ENCODE results near the gene HDGF. TPM values are rescaled to one million over a fixed set of nuclear protein-coding genes. Genes with fewer than 3 reads are reported as not detected.

Gene HDGF
- total RNA-seq, 4 donors from 2014 or later = 124 to 242 (median 137) TPM

GRCh38 chr1:156709031-156709430 lies 42.4 kb downstream of the HDGF start:
- no peak for TF ChIP-seq CTCF (IDR thresholded peaks at IDR 0.05)
- ATAC-seq (ENCODE audit: low FRiP score) = no peak
- no peak for DNase-seq (ENCODE audit: low spot score)

DNA sequence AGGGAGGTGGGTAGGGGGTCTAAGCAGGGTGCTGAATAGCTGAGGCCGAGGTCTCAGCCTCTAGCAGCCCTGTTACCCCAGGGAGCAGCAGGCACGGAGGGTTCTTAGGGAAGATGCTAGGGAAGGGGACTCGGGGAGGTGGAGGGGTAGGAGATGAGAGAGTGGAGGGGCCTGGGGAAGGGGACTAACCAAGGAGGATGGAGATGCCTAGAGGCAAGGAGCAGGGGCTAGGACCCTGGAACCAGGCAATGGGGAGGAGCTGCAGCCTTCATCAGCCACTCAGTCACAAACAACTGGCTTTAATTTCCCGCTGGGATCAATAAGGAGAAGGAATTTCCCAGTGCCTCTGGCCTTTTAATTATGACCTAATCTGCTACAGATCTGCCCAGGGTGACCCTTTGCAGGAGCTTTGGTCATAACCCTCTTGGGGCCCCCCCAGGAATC lies 43.2 kb downstream of the HDGF start:
- TF ChIP-seq CTCF (IDR thresholded peaks at IDR 0.05) = no peak
- DNase-seq (ENCODE audit: low spot score) = no peak
- no peak for ATAC-seq (ENCODE audit: low FRiP score)

DNA sequence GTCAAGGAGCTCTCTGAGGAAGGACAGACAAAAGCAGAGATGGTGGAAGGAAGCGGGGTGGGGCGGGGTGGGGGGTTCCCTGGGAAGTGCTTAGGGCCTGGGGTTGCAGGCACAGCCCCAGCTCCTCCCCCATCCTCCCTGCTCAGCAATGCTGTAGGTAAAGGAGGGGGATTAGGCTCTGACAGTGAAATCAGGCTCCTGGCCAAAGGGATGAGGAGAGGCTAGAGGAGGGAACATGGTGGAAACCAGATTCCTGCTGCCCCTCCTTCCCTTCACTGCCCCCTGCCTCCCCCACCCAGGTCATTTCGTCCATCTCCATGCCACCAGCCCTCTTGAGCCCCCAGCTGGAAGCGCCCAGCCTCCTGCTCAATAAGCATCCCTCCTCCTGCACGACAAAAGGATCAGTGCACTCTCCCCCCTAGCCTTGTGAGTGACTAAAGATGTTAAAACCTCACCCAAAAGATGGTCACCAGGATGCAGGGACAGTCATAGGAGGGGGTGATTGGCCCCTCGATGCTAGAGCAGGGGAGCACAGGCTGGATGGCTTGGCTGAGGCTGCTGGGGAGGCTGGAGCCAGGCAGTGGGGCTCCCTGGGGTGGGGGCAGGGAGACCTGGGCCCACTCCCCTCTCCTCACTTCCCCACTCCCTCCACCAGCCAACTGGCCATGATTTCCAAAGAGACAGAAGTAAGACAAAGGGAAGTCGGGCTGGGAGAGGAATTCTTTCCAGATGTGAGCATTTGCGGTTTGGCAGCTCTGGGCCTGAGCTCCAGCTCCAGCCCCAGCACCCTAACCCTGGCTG lies 43.9 kb downstream of the HDGF start:
- DNase-seq (ENCODE audit: low spot score) (no peak), ATAC-seq (ENCODE audit: low FRiP score) (no peak)
- no peak for TF ChIP-seq CTCF (IDR thresholded peaks at IDR 0.05)

GRCh38 chr1:156706657-156707416 lies 44.6 kb downstream of the HDGF start:
- DNase-seq (ENCODE audit: low spot score) (no peak), ATAC-seq (ENCODE audit: low FRiP score) (no peak)
- no peak for TF ChIP-seq CTCF (IDR thresholded peaks at IDR 0.05)

DNA sequence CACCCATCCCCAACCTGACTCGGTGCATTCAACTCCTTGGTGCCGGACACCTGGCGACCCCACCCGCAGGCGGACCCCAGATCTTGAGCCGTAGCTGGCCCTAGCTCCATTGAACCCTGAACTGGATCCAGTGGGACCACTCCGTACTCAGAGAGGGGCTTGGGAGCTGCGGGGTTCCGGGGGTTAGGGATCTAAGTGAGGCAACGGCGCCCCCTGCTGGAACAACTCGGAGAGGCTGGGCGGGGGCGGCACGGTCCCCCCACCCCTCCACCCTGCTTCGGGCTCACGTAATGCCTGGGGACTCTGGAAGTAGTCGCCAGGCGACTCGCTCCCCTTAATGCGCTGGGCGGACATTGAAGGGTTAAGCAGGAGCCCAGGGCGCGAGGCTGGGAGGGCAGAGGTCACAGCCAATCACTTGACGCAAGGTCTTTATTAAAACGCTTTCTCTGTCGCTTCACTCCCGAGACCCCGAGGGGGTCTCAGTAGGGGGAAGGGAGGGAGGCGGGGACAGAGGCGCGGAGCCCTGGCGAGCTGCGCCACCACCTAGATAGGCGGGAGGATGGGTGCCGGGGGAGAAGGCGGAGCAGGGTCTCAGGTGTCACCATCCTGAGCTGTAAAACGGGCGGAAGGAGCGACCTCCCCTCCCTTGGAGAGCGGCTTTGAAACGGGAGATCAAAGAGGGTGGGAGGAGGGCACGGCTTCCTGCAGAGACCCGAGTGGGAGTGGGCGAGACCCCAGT lies 45.4 kb downstream of the HDGF start:
- DNase-seq (ENCODE audit: low spot score) (peak; percentile 84), ATAC-seq (ENCODE audit: low FRiP score) (peak; percentile 51)
- TF ChIP-seq CTCF (IDR thresholded peaks at IDR 0.05) = peak in 1 of 3 donors; percentile 70

GRCh38 chr1:156705321-156705917 lies 46.1 kb downstream of the HDGF start, which contains the start of gene CRABP2:
TSS of gene CRABP2 (minus strand) at chr1:156705583. CDS start at chr1:156705446, 137 bp downstream.
- no peak for TF ChIP-seq CTCF (IDR thresholded peaks at IDR 0.05)
- peak; percentile 4 for ATAC-seq (ENCODE audit: low FRiP score)
- no peak for DNase-seq (ENCODE audit: low spot score)
